NCI-H1694 treated with DMSO at 0.1 percent for 48 hours (cell line): ENCODE measurements around the gene MFN2.
"Not testable (repeated sequence)": the region's sequence is repeated elsewhere in the genome, so short reads cannot be mapped to it uniquely, and the experiment has no call there.

ENCODE experiments used
- DNase-seq: peaks from one replicate; lab custom pipeline; 2025; lab: John Stamatoyannopoulos, UW

The MFN2 gene

DNA sequence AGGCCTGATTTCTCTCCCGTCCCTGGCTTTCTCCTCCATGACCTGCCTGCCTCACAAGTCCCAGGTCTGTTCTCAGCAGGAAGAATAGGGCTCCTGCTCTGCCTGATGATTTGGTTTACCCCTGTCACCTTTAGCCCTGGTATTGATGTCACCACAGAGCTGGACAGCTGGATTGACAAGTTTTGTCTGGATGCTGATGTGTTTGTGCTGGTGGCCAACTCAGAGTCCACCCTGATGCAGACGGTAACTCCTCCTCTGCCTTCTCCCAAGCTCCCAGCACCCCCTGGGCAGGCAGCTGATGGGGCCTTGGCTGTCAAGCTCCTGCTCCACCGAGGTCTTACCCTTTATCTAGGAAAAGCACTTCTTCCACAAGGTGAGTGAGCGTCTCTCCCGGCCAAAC, 18.4 kb downstream of the MFN2 start:
- DNase-seq = no peak

DNA sequence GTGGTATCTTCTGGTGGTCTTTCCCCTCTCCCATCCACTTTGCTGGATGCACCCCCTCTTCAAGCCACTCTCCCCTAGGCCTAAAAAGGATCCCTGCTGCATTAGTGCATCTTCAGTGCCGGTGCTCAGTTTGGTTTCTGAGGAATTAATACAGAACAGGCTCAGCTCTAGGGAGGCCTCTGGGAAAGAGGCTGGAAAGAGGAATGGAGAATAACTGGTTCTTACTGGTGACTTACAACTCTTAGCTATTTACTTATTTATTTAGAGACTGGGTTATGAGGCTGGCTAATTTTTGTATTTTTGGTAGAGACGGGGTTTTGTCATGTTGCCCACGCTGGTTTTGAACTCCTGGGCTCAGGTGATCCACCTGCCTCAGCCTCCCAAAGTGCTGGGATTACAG, 19.0 kb downstream of the MFN2 start:
- no peak for DNase-seq

DNA sequence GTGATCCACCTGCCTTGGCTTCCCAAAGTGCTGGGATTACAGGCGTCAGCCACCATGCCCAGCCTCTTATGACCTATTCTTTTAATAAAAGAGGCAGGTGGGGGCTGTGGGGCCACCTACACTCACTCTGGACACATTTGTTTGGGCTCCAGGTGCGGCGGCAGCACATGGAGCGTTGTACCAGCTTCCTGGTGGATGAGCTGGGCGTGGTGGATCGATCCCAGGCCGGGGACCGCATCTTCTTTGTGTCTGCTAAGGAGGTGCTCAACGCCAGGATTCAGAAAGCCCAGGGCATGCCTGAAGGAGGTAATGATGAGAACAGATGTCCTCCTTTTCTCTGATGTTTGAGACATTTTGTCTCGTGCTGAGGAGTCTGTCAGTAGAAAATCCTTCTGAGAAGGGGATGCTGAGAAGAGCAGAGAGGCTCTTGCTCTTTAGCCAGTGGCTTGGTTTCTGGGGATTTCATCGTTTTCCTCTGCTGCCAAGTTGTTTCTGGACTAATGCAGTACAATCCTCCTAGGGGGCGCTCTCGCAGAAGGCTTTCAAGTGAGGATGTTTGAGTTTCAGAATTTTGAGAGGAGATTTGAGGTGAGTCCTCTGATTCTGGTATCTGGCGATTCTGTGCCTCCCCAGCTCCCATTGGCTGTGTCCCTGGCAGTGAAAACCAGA, 21.1 kb downstream of the MFN2 start:
- DNase-seq = no peak

DNA sequence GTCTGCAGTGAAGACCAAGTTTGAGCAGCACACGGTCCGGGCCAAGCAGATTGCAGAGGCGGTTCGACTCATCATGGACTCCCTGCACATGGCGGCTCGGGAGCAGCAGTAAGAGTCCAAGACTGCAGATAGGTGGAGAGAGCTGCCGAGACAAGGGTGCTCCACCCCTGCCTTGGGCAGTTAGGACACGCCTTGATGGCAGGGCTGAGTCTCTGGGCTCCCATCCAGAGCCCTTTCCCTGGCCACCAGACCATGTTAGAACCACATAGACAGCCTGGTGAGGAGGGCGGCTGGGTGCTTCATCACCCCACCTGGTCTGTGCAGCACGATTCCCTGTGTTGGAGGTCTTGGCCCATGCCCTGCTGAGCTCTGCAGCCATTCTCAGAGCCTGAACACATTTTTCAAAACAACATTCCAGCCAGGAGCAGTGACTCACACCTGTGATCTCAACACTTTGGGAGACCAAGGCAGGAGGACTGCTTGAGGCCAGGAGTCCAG, 21.8 kb downstream of the MFN2 start:
- DNase-seq = no peak

DNA sequence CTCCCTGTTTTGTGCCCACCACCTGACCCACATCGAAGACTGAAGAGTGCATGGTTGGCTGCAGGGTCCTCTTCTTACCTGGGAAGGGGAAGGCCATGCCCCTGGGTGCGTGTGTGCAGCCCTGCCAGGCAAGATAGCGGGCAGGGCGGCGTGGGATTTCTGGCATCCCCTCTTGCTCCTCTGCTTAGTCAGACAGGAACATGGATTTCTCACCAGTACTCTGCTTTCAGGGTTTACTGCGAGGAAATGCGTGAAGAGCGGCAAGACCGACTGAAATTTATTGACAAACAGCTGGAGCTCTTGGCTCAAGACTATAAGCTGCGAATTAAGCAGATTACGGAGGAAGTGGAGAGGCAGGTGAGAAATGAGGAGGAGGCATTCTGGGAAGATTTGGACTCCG, 23.5 kb downstream of the MFN2 start:
- DNase-seq = no peak

DNA sequence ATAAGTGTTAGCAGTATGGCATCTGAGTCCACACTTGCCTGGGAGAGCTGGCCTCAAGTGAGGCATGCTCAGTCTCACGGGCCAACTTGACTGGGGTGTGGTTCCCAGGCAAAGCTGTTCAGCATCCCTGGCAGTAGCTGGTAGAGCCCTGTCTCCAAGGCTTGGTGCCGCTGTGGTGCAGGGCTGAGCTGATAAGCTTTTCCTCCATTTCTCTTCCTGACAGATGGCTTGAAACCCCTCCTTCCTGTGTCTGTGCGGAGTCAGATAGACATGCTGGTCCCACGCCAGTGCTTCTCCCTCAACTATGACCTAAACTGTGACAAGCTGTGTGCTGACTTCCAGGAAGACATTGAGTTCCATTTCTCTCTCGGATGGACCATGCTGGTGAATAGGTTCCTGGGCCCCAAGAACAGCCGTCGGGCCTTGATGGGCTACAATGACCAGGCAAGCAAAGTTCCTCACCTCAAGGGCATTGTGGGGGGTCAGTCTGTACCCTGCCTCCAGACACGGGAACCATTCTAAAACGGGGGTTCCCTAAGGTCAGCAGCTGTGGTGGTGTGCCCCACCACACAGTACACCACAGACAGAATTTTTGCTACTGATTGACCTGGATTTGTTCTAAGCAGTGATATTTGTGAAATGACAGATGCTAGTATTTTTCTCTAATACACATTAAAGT, 25.4 kb downstream of the MFN2 start:
- peak; percentile 60 for DNase-seq

DNA sequence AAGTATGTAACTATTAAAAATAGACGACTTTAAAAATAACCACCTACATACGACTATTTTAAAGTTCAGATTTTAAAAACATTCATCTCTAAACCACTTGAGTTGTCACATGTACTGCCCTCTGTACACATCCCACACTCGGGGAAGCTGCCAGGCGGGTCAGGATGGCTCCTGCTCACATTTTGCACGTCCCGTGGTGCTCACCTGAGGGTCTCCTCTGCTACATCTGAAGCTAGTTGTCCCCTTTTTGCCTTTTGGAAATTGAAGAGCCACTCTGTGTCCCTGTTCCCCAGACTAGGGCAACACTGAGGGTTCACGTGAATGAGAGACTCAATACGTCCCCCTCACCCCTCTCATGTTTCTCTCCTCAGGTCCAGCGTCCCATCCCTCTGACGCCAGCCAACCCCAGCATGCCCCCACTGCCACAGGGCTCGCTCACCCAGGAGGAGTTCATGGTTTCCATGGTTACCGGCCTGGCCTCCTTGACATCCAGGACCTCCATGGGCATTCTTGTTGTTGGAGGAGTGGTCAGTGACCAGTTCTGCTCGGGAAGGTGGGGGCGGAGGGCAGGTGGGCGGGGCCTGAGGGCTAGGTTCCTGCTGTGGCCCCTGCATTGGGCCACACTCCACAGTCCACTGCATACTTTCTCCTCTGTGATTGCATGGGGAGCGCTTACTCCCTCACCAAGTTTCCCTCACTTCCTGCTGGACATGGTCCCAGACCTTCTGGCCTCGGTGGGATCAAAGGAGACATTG, 26.1 kb downstream of the MFN2 start:
- DNase-seq = no peak

DNA sequence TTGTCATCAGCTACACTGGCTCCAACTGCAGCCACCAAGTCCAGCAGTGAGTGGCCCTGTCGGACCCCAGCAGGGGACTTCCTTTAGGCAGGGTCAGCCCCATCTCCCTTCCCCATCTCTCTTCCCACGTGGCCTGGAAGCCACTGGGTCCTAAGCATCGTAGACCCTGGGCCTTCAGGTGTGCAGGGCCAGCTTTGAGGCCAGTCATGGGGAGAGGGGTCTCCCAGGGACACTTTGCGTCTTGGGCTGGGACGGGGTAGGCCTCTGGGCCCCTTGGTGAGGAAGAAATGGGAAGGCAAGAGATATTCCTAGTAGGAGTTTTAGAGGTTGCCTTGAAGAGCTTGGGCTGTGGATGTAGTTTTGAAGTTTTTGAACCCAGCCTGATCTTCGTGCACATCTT, 27.0 kb downstream of the MFN2 start:
- no peak for DNase-seq

DNA sequence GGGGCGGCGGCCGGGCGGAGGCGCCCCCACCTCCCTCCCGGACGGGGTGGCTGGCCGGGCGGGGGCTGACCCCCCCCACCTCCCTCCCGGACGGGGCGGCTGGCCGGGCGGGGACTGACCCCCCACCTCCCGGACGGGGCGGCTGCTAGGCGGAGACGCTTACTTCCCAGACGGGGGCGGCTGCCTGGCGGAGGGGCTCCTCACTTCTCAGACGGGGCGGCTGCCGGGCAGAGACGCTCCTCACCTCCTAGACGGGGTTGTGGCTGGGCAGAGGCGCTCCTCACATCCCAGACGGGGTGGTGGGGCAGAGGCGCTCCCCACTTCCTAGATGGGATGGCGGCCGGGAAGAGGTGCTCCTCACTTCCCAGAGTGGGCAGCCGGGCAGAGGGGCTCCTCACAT, 28.1 kb downstream of the MFN2 start:
- not testable (repeated sequence) for DNase-seq

DNA sequence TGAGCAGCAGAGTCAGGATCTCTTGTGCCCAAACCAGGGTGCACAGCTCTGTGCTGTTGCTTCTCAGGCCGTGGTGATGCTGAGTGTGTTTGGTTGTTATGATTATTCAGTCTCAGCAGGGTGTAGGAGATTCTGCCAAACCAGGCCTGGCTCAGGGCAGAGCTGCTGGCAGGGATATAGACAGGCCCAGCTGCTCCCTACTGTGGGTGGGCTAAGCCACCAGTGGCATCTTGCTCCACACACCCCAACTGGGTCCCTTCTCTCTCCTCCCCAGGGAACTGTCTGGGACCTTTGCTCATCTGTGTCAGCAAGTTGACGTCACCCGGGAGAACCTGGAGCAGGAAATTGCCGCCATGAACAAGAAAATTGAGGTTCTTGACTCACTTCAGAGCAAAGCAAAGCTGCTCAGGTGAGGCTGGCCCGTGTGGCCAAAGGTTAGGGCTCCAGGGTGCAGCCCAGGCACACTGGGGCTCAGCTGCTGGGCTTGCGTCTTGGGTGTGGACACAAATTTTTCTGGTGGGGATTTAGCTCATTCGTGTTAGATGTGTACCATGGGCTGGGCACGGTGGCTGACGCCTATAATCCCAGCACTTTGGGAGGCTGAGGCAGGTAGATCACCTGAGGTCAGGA, 29.2 kb downstream of the MFN2 start:
- DNase-seq = no peak

DNA sequence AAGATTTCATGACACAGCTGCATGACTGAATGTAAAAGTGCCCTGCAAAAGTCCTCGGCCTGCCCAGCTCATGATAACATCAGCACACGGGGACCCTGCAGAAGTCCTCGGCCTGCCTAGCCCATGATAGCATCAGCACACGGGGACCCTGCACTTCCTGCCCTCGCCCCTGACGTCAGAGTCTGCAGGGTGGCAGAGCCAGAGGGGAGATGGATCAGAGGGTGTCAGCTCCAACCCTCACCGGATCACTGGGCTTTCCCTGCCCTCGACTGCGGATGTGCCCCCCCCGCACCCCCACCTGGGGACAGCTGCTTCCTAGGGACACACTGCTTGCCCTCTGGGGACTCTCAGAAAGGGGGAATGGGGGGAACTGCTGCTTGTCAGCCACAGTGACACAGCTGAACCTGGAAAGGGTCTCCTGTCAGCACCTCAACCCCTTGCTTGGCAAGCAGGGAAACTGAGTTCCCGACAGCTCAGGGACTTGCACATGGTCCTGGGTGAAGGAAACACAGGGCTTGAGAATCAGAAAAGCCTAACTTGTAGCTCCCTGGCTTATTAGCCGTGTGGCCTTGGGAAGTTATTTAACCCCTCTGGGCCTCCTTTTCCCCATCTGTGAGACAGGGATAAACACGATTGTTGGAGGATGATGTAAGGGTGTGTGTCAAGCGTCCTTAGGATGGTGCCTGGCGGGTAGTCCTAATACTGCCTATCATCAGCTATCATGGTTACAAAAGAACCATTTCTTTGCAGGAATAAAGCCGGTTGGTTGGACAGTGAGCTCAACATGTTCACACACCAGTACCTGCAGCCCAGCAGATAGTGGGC, 30.7 kb downstream of the MFN2 start:
- no peak for DNase-seq

DNA sequence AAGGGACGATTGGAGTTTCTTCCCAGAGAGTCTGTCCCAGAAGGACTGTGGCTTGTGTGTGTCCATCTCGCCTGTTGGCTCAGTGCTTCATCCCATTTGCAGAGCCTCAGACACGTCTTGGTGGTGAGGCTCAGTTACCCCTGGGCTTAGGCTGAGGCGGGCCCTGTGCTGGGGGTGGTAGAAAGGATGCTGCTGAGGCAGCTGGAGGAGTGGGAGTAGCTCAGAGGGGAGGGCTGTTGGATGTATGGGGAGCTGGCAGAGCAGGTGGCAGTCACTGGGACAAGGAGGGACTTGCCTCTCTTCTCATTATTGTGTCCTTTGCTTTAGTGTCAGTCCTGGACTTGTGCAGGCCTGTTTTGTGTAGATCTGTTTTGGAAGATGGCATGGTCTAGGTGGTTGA, 31.8 kb downstream of the MFN2 start:
- DNase-seq = peak; percentile 36

DNA sequence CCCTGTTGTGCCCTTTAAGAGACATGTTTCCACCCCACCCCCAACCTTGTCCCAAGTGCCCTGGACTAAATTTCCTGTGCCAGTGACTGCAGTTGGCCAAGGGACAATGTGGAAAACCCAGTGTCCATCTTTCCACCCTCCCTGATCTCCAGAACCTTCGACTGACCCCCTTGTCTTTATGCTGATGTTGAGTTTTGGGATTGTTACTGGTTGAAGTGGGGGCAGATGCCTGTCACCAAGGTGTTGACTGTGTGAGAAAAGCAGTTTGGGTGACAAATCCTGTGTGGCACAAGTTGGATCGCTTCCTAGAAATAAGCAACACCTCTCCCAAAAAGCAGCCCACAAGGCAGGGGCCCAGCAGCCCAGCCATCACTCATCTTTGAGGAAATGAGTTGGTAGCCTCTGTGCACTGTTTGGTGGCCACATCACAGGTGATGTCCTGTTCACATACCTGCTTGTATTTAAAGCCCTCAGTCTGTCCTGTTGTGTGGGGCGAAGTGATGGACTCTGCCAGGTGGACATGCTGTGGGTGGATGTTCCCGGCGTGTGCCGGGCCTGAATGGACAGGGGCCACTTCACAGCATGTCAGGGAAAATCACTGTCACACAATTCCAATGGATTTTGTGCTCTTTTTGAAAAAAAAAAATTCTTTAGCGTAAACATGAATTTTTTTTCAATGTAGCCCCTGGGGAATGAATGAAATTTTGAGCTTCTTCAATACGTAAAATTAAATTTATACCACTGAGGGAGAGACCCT, 32.5 kb downstream of the MFN2 start:
- DNase-seq = no peak

DNA sequence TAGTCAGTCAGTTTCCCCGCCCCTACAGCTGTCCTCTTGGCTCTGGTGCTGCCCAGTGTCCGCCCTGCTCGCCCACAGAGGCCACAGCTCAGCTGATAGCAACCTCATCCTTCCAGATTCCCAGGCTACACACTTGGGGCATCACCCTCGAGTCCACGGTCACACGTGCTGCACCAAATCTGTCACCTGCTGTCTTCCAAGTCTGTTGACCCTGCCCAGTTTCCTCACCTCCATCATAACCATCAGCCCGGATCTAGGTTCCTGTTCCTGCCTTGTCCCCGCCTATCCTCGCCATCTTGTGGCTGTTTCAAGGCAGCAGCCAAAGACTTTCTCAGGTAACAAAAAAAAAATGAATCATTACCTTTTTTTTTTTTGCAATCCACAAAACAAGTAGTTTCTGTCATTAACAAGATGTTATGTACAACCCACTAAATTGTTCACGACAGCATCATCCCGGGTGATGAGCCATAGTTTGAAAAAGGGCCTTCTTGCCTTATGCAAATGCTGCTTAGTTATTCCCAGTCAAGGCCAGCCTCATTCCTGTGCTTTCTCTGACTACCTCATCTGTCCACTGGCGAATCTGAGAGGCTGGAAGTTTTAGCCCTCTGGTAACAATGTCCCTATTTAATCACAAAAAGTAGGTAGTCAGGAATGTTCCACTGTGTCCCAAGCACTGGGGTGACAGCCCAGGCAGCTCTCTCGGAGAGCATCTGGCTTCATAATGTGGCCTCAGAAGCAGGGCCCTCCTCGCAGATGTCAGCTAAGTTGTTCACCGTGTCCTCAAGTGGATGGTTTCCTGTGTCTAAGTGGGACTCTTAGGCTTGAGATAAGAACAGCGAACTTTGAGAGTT, 34.1 kb downstream of the MFN2 start:
- no peak for DNase-seq

DNA sequence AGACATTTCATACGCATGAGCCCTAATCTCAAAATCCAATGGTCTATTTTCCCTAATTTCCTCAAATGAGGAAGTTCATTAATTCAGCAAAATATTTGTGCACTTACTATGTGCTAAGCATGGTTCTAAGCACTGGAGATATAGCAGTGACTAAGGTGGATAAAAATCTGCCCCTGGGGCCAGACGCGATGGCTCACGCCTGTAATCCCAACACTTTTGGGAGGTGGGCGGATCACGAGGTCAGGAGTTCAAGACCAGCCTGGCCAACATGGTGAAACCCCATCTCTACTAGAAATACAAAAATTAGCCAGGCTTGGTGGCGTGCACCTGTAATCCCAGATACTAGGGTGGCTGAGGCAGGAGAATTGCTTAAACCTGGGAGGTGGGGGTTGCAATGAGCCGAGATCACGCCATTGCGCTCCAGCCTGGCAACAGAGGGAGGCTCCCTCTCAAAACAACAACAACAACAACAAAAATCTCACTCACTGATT, 34.8 kb downstream of the MFN2 start:
- no peak for DNase-seq

DNA sequence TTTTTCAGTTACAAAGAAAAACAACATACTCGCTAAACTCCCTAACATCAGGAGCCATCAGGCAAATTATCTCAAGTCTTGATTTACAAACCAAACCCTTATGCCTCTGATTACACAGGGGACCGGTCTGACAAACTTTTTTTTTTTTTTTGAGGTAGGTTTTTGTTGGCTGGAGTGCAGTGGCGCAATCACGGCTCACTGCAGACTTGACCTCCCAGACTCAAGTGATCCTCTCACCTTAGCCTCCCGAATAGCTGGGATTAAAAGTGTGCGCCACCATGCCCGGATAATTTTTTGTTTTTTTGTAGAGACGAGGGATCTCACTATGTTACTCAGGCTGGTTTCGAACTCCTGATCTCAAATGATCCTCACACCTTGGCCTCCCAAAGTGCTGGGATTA, 35.3 kb downstream of the MFN2 start:
- DNase-seq = no peak

DNA sequence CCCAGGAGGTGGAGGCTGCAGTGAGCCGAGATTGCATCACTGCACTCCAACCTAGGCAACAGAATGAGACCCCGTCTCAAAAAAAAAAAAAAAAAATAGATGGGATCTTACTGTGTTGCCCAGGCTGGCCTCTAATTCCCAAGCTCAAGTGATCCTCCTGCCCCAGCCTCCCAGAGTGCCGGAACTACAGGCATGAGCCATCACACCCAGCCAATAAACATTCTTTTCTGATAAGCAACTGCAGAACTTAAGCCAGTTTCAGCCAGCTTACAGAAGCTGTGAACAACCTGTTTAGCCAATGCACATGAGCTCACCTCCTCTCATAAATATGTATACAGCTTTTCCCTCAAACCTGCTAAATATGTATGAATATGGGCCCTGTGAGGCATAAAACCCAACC, 35.9 kb downstream of the MFN2 start:
- no peak for DNase-seq

DNA sequence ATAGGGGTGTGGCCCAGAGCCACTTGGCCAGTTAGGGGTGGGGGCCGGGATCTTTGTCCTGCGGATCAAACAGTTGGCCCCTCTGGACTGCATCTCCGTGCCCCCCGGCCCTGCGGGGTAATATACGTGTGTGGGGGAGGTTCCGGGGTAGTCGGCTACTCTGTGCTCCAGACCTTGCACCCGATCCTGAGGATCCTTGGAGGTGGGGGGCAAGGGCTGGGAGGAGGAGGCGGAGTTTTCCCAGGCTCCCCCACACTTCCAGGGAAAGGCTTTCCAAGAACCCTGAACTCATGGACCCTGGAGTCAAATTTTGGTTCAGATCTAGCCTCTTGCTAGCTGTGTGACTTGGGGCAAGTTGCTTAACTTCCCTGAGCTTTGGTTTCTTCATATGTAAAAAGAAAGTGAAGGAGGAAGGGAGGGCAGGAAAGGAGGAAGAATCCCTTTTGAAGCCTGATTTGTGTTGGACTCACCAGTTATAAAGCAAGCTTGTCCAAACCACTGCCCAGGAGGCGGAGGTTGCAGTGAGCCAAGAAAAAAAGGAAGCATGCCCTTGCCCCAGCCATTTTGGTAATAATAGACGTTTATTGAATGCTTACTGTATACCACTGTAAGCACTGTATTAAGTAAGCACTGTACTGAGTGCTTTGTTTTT, 39.7 kb downstream of the MFN2 start:
- DNase-seq = no peak

DNA sequence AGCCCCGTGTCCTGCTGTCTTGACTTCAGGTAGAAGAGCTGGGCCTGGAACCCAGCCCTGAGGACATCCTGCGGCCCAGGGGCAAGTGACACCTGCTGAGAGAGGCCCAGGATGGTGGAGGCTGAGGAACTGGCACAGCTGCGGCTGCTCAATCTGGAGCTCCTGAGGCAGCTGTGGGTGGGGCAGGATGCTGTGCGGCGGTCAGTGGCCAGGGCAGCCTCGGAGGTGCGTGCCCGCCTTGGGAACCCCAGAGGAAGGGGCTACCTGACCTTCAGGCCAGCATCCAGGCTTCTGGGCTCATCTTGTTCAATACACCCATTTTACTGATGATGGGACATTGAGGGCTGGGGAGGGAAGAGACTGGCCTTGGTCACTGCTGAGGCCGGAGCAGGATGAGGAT, 41.4 kb downstream of the MFN2 start:
- DNase-seq = no peak
